ENCODE results near the gene C3.
"Not testable (repeated sequence)": the region's sequence is repeated elsewhere in the genome, so short reads cannot be mapped to it uniquely, and the experiment has no call there.

Gene C3

DNA sequence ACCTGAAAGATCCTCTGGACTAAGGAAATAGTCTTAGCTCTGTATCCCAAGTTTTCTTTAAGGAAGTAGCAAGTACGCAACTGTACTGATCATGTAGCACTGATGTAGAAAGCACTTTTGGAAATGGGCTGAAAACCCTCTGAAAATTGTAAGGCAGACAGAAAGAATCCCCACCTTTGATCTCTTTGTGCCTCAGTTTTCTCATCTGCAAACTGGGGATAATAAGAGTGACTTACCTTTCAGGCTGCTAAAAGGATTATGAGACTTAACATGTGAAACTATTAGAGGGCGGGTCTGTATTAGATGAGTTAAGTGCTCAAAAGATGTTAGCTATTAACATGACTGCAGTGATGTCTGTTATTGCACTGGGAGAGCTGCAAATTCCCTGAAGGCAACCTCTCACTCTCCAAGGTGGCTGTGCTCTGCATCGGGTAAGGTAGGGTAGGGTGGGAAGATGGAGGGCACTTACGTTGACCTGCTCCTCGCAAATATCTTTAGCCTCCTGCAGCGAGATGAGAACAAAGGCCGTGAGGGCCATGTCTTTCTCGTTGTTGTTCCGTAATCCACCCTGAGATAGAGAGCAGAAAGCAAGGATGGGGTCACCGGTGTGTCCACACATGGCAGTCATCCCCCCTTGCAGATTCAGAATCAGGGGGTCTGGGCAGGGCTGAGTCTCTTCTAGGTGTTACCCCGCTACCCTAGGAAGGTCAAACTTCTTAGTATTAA, 30.1 kb downstream of the C3 start:
- no peak for DNase-seq (ENCODE audit: low spot score)

DNA sequence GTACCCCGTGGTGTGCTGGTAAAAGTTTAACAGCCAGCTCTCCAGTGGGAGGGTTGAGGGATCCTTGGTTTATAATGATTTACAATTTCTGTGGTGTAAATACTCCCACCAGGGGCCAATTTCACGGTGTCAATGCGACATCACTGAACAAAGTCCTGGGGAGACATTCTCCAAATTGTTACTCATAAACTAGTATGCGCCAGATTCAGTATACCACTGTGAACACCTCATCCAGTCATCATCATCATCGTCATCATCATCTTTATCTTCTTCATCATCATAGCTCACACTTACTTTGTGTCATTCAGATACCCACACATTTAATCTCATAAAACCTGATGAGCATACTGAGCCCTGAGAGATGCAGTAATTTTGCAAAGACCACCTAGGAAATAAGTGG, 33.3 kb downstream of the C3 start:
- DNase-seq (ENCODE audit: low spot score) = no peak

DNA sequence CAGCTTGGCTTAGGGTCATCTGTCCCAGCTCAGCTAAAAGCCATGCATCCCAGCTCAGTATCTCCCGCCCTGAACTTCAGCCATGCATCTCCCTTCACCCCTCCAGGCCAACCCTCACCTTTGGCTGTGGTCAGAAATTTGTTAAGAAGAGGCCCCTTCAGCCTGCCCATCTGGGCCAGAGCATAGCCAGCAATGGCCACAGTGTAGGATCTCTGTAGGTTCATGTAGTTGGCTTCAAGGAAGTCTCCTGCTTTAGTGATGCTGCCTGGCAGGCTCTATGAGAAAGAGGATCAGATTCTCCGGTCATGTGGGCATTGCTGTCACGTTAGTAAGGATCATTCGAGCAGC, 33.8 kb downstream of the C3 start:
- DNase-seq (ENCODE audit: low spot score) = no peak

DNA sequence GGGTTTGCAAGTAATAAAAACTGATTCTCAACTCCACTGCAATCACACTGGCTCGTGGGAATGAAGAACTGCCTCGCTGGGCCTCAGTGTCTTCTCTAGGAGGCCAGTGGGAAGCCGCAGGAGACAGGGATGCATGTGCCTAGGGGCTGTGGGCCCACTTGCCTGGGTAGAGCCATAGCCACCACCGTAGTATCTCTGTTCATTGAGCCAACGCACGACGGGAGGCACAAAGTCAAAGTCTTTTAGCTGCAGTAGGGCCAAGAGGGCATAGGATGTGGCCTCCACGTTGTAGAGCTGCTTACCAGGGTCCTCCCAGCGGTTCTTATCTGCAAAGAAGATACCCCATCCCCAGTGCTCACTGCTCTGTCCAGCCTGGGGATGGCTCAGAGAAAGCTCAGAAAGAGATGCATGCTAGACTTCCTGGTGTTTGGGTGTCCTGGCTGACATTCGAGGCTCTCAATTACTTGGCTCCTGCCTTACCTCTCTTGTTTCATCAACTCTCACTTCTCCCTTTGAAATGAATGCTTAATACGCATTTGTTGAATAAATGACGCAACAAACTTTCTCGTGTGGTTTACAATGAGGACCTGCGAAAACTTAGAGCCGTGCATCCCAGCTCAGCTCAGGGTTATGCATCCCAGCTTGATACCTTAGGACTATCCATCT, 34.4 kb downstream of the C3 start:
- DNase-seq (ENCODE audit: low spot score) = no peak

DNA sequence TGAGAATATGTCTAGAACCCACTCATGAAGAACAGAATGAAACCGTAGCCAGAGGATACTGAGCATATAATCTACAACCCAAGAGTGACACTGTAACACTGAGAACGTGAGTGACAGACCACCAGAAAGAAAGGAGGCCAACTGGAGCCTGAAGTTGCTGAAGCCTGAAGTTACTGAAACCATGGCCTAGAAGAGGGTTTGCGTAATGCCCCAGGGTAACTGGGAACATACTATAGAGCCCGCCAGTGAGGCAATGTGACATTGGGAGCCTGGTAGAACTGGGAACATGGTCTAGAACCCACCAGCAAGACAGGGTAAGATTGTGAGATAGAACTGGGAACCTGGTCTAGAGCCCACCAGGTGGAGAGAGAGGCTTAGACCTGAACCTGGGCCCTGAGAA, 35.0 kb downstream of the C3 start:
- no peak for DNase-seq (ENCODE audit: low spot score)

DNA sequence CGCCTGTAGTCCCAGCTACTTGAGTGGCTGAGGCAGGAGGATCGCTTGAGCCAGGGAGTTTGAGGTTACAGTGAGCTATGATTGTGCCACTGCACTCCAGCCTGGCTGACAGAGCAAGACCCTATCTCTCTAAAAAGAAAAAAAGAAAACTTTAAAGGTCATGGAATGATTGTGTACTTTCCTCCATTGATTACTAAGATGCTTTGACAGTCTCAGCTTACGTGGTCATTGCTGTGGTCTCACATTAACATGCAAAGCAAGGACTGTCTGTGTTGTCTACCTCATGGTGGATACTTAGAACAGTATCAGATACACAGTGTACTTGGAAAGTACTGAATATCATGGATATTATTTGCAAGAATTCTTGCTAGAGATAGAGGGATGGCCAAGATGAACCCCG, 36.5 kb downstream of the C3 start:
- DNase-seq (ENCODE audit: low spot score) = no peak

DNA sequence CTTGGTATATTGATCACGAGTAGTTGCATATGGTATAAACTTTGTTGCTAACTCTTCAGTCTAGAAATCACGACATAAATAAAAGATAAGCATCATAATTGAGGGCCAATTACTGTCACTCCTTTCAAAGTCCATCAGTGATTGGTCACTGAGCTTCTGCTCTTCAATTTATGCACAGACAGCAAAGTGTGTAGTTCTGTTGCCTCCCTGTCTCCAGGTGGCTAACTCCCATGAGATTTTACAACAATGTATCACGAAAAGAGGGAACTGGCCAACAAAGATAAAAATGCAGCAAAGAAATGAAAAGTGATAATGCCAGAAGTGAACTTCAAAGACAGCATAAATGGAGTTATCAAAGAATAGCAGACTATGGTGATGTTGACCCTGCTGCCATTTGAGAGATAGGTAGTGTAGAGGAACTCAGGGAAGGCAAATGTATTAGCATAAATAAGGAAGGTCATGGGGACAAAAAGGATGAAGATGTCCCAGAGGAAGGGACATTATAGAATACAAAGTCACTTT, 37.8 kb downstream of the C3 start:
- DNase-seq (ENCODE audit: low spot score) = no peak

DNA sequence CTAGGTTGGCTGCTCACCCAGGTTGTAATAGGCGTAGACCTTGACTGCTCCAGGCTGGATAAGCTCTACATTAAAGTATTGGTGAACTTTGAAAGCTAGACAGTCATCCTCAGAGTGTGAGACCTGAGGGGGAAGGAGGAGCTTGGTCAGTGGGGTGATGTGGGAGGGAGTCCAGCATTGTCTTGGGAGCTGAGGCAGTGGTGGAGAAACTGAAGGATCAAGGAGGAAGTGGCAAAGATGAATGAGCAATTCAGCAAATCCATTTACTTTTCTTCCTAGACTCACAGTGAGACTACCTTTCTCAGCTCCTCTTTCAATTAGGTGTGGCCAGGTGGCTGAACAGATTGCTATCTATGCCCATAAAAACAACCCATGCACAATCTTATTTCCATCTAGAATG, 40.3 kb downstream of the C3 start:
- no peak for DNase-seq (ENCODE audit: low spot score)

DNA sequence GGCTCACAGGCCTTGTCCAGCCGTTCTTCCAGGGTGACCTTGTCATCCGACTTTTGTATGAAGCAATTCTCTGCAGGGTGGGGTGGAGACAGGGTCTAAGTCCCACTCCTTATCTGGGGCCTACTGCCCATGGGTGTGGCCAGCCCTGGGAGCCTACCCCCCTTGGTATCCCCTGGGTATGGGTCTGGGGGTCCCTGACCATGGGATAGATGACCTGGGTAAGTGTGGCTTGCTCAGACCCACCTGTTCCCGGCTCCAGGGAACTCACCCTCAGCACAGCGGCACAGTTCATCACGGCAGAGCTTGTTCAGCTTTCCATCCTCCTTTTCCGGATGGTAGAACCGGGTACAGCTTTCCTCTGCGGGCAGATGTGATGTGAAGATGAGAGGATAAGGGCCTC, 41.3 kb downstream of the C3 start:
- DNase-seq (ENCODE audit: low spot score) = no peak

DNA sequence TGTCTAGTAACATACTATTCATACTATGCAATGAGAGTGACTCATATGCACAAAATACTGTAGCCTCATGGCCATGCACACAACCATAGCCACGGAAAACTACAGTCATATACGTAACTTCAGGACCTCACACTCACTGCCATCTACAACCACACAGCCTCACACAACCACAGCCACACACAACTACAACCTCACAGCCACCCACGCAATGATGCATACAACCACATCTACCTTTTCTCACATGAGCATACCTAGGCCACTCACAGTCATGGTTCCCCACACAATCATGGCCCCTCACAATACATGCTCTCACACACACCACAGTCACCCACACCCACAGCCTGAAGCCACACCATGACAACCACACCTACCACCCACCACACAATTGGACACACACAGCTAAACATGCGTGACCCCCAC, 41.8 kb downstream of the C3 start:
- peak; percentile 75 for DNase-seq (ENCODE audit: low spot score)

DNA sequence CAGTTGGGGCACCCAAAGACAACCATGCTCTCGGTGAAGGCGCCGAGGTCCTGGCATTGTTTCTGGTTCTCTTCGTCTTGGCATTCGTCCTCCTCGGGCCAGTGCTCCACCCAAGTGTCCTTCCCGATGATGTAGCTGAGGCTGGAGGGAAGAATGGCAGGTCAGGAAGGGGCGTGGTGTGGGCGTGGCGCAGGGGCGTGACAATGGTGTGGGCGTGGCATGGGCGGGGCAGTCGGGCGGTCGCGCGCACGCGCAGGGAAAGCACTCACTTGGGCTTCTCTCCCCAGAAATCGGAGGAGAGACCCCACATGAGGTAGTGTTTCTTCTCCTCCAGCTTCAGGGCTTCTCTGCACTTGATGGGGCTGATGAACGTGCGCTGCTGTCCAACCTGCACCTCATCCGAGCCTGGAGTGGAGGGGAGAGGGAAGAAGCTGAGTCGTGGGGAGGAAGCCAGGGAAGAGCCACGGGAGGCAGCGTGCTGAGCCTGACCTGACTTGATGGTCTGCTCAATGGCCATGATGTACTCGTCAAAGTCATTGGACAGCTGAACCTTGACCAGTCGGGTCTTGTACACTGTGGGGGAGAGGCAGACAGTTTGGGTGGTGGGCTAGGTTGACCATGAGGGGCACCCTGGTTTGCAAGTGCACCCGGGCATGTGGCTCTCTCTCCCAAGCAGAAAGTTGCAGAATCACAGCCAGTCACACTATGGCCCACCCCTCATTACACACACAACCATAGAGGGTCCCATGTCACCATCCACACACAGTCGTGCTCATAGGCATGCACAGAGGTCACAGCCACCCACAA, 42.4 kb downstream of the C3 start:
- DNase-seq (ENCODE audit: low spot score) = peak; percentile 47

DNA sequence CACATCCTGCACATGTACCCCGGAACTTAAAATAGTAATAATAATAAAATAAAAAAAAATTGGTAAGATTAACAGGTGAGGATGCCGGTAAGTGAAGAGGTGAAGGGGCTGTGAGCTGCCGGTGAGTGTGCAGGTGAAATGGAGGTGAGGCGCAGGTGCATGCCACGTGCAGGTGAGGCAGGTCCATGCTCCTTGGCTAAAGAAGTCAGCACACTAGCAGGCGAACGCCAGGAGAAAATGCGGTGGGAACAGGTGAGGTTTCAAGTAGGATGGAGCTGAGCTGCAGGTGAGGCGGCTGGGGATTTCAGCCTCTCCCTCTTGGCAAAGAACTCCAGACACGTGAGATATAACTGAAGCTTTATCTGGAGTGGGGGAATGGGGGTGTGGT, 43.0 kb downstream of the C3 start:
- no peak for DNase-seq (ENCODE audit: low spot score)

DNA sequence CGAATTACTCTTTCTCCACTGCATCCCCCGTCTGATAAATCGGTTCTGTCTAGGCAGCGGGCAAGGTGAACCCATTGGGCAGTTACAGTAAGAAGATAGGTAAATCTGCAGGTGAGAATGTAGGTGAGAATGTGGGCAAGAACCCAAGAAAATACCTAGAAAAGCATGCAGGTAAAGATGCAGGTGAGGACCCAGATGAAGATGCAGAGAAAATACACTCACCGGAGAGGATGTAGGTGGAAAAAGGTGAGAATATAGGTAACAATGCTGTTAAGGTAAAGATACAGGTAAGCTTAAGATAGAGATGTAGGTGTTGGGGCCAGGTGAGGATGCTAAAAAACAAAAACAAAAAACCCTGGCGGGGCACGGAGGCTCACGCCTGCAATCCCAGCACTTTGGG, 44.2 kb downstream of the C3 start:
- no peak for DNase-seq (ENCODE audit: low spot score)

DNA sequence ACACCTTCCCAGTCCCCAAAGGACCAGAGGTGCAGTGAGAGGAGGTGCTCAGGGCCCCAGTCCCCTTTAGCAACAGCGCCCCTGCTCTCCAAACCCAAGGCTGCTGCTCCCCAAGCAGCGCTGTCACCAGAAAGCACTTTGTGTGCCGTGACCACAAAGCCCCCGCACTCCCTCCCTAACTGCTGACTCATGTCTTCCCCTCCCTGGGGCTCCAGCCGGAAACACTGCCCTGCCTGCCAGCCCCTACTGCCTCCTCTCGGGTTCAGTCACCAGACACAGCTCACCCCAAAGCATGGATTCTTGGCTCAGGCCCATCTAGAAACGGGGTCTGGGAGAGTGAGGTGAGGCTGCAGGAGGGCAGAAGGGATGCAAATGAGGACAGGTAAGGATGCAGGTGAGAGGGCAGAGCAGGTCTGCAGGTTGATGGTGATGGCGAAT, 45.6 kb downstream of the C3 start:
- DNase-seq (ENCODE audit: low spot score) = peak; percentile 96

DNA sequence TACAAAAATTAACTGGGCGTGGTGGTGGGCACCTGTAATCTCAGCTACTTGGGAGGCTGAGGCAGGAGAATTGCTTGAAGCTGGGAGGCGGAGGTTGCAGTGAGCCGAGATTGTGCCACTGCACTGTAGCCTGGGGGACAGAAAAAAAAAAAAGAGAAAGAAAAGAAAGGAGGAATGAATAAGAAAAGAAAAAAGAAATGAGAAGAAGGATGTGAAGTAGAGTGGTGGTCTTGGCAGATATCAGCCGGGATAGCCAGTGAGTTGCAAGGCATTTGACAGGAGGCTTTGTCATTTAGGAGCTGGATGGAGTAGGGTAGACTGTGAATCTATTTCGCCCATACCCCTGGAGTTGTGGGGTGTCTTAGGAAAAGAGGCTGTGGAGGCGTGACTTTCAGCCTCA, 46.0 kb downstream of the C3 start:
- DNase-seq (ENCODE audit: low spot score) = not testable (repeated sequence)

DNA sequence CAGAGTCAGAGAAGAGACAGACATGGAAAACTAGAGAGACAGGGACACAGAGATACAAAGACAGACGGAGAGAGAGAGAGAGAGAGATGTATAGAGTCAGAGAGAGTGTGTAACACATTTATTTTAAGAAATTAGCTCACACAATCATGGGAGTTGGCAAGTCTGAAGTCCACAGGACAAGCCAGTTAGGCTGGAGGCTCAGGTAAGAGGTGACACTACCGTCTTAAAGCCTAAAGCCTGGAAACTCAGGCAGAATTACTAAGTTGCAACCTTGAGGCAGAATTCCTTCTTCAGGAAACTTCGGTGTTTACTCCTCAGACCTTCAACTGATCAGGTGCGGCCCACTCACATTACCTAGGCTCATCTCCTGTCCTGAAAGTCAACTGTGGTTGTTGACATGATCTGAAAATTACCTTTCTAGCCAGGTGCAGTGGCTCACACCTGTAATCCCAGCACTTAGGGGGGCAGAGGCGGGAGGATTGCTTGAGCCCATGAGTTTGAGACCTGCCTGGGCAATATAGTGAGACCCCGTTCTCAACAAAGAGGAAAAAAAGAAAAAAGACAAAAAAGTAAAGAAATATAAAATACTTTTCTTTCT, 47.7 kb downstream of the C3 start:
- DNase-seq (ENCODE audit: low spot score) = no peak

DNA sequence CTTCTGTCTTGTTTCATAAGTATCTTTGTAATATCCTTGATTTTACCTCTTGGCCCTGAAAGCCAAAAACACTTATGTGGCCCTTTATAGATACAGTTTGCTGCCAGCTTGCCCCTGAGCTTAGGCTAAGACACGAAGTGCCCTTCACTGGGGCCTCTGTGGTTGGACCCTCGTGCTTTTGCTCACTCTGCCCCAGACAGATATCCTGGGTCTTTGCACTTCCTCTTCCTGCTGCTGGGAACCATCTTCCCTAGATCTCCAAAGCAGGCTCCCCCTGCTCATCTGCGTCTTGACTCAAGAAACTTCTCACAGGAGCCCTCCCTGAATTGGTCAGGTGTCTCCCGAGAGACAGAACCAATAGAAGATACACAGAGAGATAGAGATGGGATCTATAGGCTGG, 48.5 kb downstream of the C3 start:
- DNase-seq (ENCODE audit: low spot score) = no peak

DNA sequence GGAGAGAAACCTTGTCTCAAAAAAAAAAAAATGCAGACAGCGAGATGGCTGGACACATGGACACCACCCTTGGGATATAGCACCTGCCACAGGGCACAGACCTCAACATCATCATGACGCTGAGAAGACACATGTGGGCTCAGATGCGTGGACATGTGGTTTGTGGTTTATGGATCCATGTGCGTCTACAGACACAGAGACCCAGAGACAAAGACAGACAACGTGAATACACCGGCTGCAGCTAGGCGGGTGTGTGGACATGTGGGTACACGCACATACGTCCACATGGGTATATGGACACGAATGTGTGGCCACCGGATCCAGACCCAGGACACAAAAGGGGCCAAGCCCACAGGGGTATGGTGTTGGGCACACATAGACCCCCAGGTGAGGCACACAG, 51.8 kb downstream of the C3 start:
- peak; percentile 43 for DNase-seq (ENCODE audit: low spot score)

DNA sequence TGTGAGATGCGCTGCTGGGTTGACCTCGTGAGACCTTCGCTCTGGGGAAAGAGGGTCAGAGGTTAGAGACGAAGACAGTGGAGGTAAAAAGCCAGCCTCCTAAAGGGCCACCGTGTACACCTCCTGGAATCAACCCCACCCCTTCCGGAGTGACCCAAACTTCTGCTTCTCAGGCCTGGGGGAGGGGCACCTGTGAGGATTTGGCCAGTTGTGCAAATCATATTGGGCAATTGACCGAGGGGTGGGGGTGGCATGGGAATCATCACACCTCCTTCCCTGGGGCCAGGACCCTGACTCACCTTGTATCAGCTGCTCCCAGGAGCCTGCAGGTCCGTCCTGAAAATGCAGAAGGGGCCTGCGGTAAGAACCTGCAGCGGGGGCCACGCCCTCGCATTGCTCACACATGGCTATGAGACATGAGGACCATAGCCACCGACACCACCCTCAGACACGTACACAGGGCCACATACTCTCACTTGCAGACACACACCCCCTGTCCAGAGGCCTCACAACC, 53.3 kb downstream of the C3 start:
- DNase-seq (ENCODE audit: low spot score) = no peak

DNA sequence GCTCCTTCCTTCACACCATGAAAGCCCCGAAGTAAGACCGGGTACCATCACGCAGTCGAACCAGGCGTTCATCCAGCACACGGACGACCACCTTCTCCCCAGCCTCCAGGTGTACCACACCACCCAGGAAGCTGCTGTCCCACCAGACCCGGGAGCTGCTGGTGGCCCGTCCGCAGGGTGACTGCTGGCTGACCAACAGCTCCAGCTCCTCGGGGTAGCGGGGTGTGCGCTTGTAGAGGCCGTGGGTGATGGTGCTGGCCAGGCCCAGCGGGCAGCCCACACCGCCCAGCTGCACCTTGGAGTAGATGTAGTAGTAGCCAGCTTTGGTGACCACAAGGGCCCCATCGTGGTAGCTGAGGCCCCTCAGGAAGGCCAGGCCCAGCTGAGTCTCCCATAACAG, 55.5 kb downstream of the C3 start:
- DNase-seq (ENCODE audit: low spot score) = no peak

DNA sequence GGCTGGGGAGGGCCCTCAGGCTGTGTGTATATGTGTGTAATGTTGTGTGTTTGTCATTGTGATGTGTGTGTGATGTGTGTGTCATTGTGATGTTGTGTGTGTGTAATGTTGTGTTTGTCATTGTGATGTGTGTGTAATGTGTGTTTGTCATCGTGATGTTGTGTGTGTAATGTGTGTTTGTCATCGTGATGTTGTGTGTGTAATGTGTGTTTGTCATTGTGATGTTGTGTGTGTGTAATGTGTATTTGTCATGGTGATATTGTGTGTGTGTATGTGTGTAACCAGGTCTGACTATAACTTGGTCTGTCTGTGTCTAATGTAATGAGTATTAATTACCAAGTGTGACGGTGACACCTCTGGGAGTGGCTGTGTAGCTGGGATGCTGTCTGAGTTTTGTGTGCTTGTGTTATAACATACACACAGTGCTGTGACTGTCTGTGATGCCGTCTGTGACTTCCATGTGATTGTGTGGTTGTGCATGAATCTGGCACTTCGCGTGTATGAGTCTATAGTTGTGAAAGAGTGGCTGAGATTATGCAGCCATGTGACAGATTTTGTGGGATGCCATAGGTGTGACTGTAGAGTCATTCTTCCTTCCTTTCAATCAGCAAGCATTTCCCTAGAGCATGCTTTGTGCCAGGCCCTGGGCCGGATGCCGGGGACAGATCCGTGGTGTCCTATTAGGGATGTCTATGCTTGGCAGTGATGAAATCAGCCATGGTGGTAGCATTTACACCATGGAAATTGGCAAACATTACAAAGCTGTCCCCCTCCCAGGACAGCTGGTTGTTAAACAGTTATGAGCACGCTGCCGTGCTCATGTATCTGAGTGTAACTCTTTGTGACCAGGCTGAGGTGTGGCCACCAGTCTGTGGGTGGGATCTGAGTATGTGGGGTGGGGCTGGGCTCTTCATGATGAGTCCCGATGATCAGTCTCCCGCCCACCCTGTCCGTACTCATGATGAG, 56.9 kb downstream of the C3 start:
- DNase-seq (ENCODE audit: low spot score) = peak; percentile 65
